Ramos (cell line): ENCODE data around the gene GRM7.

Source experiments
- in situ Hi-C: fragments of 300-500 bp; cut with MboI; formaldehyde crosslinking; loops from one replicate; pipeline ENCODE4 v1.14.3; 2022; ENCODE audit warnings: low sequenced_read_pairs; ENCODE audit not compliant: unreplicated experiment

Gene GRM7

GRCh38 chr3:7543294-7543880 is 682.5 kb downstream of the GRM7 start:
- in situ Hi-C loops, result no loop called here

GRCh38 chr3:7545334-7545733 is 684.4 kb downstream of the GRM7 start:
- in situ Hi-C loops, result no loop called here

DNA sequence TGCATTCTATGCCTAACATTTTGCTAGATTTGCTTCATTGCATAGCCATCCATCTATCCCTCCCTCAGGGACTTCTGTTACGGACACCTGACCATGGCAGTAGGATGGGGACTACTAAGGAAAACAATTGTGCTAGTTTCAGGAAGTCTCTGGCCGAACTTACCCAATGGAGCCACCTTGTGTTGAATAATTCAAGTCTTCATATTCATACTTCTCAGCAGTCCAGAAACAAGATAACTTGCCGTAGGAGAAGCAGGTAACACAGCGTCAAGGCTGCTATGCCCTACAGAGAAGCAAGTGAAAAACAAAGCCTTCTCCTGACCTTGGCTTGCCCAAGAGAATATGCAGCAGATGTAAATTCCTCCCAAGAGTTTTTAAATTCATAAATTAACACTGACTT is 685.3 kb downstream of the GRM7 start:
- in situ Hi-C loops, result no loop called here

DNA sequence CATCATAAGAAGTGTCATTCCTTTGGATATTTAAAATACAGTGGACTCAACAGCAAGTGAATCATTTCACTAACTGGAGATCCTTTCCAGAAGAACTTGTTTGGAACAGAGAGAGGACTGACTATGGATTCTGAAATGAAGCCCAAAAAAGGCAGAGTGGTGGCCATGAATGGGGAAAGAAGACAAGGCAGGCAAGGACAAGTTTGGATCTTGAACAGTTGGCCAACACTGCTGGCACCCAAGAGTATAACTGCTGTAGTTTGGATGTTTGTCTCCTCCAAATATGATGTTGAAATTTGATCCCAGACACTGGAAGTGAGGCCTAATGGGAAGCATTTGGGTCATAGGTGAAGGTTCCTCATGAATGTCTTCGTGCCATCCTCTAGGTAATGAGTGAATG is 686.9 kb downstream of the GRM7 start:
- in situ Hi-C loops, result no loop called here

GRCh38 chr3:7562892-7563291 is 702.0 kb downstream of the GRM7 start:
- in situ Hi-C loops, result no loop called here

DNA sequence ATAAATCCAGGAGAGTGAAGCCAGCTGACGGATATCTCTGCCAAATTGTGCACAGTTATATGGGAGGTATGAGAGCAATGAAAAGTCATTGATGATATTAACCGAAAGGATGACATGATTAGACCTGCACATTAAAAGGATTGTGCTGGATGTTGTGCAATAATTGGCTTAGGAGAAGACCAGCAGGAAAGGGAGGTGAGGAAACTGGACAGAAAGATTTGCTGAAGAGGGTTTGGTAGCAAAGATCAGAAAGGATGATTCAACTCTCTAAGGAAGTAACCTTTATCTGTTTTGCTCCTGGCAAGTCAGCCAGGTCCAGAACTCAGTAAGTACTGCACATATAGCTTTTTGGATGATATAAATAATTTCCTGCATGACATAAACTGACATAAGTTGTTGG is 704.7 kb downstream of the GRM7 start:
- in situ Hi-C loops, result no loop called here

DNA sequence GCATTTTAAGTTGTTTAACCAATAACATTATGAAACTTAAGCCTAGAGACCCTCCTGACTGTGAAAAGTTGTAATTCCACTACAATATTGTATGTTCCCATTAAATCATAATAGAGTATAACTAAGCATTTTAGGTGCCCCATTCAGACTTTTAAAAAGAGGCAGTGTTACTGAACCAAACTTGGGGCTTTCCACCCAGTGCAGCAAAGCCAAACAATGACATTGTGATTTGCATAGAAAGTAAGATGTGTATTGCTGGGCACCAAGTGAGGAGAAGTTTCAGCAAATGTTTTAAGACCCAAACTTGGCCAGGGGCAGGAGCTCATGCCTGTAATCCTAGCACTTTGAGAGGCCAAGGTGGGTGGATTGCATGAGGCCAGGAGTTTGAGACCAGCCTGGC is 706.2 kb downstream of the GRM7 start:
- in situ Hi-C loops, result no loop called here

DNA sequence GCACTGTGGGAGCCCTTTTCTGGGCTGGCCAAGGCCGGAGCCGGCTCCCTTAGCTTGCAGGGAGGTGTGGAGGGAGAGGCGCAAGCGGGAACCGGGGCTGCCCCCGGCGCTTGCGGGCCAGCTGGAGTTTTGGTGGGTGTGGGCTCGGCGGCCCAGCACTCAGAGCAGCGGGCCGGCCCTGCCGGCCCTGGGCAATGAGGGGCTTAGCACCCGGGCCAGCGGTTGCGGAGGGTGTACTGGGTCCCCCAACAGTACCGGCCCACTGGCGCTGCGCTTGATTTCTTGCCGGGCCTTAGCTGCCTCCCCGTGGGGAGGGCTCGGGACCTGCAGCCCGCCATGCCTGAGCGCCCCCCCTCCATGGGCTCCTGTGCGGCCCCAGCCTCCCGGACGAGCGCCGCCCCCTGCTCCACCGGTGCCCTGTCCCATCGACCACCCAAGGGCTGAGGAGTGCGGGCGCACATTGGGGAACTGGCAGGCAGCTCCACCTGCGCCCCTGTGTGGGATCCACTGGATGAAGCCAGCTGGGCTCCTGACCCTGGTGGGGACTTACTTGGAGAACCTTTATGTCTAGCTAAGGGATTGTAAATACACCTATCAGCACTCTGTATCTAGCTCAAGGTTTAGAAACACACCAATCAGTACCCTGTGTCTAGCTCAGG is 707.7 kb downstream of the GRM7 start:
- in situ Hi-C loops, result no loop called here

DNA sequence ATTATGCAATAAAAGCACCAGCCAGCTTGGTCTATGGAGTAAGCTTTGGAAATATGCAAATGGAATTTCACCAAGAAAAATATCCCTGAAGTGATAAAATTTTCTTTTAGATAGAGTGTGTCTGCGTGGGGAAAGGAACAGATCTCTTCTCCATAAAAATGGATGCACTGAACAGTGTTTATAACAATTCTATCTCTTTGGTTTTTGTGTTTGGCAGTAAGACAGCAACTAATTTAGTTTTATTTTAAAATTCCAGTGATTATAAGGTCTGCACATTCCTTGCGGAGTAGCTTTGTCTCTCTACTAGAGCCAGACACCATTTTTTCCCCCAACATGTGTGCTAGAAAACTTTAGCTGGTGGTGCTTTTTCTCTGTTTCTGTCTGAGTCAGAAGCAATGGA is 712.4 kb downstream of the GRM7 start:
- in situ Hi-C loops, result no loop called here

GRCh38 chr3:7574435-7574834 is 713.5 kb downstream of the GRM7 start:
- in situ Hi-C loops, result no loop called here

DNA sequence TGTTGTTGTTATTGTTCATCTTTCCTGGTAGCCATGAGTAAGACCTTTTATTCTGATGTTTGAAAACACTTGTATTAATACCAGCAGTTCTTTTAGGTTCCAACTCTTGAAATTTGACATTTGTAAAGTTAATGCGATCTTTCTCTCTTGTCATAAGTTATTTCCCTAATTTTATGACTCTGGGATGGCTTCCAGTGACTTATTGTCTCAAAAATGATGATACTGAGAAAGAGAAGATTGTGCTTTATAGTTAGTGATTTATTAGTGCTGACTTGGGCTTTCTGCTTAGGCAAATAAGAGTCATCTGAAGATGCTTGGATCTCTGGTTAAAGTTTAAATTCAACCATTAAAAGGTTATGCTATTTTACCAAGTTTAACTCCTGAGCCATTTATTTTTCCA is 715.2 kb downstream of the GRM7 start:
- in situ Hi-C loops, result no loop called here

GRCh38 chr3:7576506-7576905 is 715.6 kb downstream of the GRM7 start:
- in situ Hi-C loops, result no loop called here

- in situ Hi-C loops, result no loop called here
Observed at GRCh38 chr3:7577513-7577912, 716.6 kb downstream of the GRM7 start.

GRCh38 chr3:7581831-7582230 is 720.9 kb downstream of the GRM7 start:
- in situ Hi-C loops, result no loop called here

DNA sequence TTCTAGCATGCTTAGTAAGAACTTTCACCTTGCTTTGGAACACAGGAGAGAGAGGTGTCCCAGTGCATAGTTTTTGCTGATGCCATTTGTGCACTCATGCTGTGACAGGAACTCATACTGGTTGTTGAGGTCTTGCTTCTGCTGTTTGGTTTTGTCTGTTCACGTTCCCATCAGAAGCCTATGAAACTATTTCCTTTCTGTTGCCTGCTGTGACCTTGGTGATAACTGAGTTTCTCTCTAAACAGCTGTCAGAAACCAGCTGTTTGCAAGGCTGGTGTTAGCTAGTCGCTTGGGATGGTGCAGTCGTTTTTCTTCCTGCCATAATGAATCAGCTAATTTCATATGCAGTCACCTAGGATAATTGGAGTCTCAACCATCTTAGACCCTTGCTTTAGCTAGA is 724.1 kb downstream of the GRM7 start:
- in situ Hi-C loops, result no loop called here

- in situ Hi-C loops, result no loop called here
Observed at GRCh38 chr3:7588236-7588635, 727.3 kb downstream of the GRM7 start.

DNA sequence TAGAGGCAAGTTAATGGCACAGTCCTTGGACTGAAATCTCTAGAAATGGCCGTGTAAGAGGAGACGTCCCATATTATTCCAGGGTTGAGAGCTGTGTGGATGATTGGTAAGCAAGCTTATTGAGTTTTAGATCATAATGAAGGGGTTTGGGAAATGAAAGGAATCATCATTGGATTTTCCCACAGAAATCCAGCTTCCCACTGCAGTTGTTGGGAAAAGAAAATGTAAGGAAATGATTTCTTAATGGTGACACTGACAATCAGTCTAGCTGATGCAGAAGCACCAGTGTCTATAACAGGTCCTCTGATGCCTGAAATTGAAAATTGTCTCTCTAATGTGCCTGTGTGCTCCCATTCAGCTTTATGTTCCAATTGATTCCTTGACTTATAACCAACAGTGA is 728.6 kb downstream of the GRM7 start:
- in situ Hi-C loops, result no loop called here

DNA sequence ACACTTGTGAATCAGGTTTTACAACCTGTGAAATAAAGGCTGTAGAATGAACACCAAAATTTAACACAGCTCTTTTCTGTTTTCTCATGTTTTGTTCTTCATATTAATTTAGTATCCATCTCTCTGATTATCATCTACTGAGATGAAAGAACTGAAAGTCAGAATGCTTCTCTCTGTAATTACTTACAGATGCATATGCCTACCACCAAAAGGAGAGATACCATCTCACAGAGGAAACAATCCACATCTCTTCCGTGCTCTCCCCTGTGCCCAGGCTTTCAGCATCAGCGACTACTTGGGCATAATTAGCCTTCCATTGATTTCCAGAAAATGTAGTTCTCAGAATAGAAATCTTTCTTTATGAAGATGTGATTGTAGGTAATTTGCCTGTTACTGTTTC is 741.4 kb downstream of the GRM7 start:
- in situ Hi-C loops, result no loop called here

DNA sequence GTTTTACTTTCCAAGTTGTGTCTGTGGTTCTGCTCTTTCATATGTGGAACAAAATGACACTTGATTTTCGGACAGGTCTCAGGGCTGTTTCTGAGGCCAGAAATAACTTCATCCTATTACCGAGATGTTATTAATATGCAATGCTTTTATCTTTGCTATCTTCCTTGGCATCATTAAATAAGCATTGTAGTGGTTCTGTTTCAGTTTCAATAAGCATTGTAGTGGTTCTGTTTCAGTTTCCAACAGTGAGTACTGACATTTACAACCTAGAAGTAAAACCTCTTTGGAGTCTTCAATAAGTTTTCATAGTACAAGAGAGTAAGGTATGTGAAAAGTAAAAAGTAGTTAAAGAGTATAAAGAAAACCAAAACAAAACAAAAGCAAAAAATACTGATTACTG is 746.2 kb downstream of the GRM7 start:
- in situ Hi-C loops, result no loop called here

DNA sequence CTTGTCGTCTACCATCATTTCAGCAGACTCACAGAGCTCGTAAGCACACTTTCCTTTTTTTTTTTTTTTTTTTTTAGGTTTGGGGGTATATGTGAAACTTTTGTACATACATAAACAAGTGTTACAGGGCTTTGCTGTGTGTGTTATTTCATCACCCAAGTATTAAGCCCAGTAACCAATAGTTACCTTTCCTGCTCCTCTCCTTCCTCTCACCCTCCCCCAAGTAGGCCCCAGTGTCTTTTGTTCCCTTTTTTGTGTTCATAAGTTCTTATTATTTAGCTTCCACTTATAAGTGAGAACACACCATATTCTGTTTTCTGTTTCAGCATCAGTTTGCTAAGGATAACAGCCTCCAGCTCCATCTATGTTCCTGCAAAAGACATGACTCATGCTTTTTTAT is 746.8 kb downstream of the GRM7 start:
- in situ Hi-C loops, result no loop called here

GRCh38 chr3:7610634-7611033 is 749.7 kb downstream of the GRM7 start:
- in situ Hi-C loops, result no loop called here

DNA sequence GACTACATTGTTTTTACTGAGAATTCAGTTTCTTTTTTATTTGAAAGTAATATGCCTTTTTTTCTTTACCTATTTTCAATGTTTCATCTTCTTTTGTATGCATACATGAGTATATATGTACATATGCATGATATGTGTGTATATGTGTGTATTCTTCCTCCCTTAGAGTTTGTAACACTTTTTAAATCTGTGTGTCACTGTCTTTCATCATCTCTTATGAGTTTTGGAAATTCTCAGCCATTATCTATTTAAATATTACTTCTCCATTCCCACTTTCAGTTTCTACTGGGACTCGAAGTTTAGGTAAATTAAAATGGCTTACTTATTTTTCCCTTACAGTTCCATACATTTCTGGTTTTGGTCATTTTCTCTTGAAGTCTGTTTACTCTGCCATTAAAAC is 754.1 kb downstream of the GRM7 start:
- in situ Hi-C loops, result no loop called here
